DOHH2 (cell line): ENCODE results near the gene FAM81B.

Source experiments
- EZH2phosphoT487 ChIP-seq: fragments of 200-600 bp; sonication (generic); IDR thresholded peaks from 2 replicates; pipeline ENCODE4 v1.6.1; 2017; ENCODE audit warnings: borderline replicate concordance, mild to moderate bottlenecking, antibody characterized with exemption, low read length, moderate library complexity, mixed read lengths
- TF ChIP-seq, protein P1 (sequence below): fragments of 200-600 bp; sonication (generic); IDR thresholded peaks from one replicate; pipeline ENCODE4 v1.5.1; 2014; ENCODE audit warnings: antibody characterized with exemption, mild to moderate bottlenecking, low read depth, low read length; ENCODE audit not compliant: poor library complexity, severe bottlenecking

DNA sequence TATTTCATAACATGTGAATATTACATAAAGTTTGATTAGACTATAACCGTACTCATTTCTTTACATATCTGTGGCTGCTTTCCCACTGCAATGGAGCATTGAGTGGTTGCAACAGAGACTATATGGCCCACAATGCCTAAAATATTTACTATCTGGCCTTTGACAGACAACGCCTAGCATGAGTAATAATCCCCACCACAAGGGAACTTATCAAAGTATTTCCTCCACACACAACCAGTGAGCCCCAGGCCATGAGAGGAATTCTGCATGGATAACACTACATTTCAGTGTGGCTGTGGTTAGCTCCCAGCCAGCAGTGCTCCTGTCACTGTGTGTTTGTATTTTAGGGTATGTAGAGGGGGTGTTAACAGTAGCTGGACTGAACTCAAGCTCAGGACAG, 54.8 kb downstream of the FAM81B start:
- TF ChIP-seq, protein P1, sequence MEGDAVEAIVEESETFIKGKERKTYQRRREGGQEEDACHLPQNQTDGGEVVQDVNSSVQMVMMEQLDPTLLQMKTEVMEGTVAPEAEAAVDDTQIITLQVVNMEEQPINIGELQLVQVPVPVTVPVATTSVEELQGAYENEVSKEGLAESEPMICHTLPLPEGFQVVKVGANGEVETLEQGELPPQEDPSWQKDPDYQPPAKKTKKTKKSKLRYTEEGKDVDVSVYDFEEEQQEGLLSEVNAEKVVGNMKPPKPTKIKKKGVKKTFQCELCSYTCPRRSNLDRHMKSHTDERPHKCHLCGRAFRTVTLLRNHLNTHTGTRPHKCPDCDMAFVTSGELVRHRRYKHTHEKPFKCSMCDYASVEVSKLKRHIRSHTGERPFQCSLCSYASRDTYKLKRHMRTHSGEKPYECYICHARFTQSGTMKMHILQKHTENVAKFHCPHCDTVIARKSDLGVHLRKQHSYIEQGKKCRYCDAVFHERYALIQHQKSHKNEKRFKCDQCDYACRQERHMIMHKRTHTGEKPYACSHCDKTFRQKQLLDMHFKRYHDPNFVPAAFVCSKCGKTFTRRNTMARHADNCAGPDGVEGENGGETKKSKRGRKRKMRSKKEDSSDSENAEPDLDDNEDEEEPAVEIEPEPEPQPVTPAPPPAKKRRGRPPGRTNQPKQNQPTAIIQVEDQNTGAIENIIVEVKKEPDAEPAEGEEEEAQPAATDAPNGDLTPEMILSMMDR = no peak
- TF ChIP-seq EZH2phosphoT487 = no peak
